WI38 (cell line): ENCODE data around the gene SULF2.

ENCODE experiments used
- H3K4me3 ChIP-seq: 2 replicates; pipeline ENCODE4 v1.5.1; 2011; ENCODE audit warnings: low read depth, mild to moderate bottlenecking, control low read depth, low read length
- TF ChIP-seq, protein P1 (sequence below): IDR thresholded peaks from 2 replicates; pipeline ENCODE4 v1.5.1; 2012; ENCODE audit warnings: low read depth, mild to moderate bottlenecking, control low read depth, low read length

Gene SULF2

DNA sequence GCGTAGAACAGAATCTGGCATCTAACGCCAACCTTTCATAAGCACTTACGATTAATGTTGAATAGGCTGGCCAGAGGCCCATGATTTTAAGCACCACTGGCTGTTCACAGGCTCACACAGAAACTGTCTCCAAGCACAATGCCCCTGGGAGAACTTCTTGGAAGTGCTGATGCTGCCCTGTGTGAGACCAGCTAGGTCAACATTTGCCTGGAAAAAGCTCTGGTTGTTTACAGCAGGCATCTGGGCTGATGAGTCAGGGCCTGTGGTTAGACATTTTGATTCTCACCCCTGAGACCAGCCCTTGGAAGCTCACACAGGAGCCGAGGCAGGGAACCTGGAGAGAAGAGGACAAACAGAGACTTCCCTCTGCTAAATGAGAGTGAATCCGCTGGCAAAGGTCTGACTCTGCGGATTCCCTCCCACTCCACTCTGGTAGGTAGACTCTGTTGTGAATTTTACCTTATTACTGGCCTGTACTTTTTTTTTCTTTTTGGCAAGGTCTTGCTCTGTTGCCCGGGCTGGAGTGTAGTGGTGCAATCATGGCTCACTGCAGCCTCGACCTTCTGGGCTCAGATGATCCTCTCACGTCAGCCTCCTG lies 6.8 kb upstream of the SULF2 start:
- TF ChIP-seq, protein P1, sequence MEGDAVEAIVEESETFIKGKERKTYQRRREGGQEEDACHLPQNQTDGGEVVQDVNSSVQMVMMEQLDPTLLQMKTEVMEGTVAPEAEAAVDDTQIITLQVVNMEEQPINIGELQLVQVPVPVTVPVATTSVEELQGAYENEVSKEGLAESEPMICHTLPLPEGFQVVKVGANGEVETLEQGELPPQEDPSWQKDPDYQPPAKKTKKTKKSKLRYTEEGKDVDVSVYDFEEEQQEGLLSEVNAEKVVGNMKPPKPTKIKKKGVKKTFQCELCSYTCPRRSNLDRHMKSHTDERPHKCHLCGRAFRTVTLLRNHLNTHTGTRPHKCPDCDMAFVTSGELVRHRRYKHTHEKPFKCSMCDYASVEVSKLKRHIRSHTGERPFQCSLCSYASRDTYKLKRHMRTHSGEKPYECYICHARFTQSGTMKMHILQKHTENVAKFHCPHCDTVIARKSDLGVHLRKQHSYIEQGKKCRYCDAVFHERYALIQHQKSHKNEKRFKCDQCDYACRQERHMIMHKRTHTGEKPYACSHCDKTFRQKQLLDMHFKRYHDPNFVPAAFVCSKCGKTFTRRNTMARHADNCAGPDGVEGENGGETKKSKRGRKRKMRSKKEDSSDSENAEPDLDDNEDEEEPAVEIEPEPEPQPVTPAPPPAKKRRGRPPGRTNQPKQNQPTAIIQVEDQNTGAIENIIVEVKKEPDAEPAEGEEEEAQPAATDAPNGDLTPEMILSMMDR = no peak
- H3K4me3 ChIP-seq = no peak overlapping the region

DNA sequence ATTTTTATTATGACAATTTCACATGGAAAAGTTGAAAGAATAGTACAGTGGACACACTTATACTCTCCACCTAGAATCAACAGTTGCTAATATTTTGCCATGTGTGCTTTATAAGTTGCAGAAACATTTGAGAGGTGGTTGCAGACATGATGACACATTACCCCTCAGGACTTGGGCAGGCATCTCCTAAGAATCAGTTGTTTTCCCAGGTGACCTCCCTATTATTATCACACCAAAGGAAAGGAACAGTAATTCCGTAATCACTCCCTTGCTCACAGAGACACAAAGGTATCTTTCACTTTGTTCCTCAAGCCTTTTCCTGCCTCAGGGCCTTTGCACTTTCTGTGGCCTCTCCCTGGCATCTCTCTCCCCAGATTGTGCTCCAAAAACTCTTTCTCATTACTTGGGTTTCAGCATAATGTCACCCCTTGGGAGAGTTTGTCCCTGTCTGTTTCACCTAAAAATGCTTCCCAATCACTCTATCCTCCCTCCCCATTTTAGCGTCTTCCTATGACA lies 5.9 kb upstream of the SULF2 start:
- H3K4me3 ChIP-seq = no peak overlapping the region
- TF ChIP-seq, protein P1 = no peak

DNA sequence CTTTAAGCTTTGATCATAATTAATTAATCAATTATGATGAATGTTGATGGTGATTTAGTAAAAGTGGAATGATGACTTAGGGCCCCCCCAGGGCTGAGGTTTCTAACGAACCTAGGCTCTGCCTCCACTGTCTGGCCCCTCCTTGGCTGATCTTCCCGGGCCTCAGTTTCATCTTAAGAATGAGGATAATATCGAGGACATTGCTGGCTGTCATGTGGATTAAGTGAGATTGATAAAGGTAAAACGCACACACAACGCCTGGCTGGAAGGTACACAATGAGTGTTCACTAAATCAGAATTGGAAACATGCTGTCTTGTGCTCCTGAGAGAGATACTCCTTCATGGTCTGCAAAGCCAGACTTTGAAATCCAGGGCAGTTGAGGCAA lies 5.3 kb upstream of the SULF2 start:
- TF ChIP-seq, protein P1 = no peak
- no peak overlapping the region for H3K4me3 ChIP-seq

DNA sequence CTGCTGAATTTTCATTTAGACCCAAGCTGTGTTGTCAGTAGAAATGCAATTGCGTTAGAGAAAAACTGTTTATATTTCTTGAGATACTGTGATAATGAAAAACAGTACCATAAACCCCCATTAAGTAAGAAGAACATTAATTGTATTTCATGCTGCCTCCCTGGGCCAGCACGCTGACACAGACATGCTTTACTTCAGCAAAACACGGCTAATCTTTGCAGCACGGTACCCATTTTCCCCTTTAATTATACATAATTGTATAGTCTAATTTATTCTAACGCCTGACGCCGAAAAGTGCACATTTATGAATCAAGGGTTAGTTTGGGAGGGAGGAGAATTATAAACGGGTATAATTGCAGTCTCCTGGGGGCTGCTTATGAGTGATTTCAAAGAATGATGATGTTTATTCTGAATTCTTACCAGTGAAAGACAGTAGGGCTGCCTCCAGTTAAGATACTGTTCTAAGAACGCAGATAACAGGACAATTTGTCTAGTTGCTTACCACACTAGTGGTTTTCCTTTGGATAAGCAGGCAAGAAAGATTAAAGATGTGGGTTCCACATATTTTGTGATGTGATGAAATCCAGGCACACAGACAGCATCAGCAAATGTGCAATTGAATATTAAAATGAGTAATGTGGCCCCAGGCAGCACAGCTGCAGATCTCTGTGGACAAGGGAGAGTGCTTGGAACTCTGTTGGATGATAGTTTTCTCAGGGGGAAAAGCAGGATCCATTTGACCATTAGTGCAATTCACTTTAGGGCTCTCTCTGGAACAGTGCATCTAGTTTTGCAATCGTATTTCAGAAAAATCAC lies 4.7 kb upstream of the SULF2 start:
- TF ChIP-seq, protein P1 = no peak
- H3K4me3 ChIP-seq = no peak overlapping the region

DNA sequence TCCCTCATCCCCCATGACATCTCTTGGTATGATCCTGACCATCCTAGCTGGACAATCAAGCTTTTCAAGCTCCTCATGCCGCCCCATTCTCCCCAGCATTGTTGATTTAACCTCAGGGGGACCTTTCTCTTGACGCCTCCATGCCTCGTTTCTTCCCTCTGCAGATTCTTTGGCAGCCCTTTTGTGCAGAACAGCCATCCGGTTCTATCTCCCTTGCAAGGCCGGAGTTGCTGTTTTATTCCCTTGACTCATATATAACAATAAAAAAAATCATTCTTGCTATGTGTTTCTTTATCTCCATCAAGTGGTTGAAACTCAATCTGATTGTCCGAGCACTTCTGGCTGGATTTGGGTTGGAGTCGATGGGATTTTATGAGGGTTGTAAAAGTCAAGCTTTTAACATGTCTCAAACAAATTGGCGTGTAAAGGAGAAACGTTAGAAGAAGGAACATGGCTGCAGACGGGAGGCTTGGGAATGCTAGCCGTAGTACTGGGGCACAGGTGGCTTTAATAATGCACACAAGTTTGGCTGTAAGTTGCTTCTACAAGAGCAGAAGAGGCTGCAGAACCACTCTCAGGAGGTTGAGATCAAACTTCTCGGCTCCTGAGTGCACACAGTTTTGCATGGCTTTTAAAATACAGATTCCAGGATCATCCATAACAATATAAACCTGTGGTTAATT lies 3.9 kb upstream of the SULF2 start:
- no peak overlapping the region for H3K4me3 ChIP-seq
- TF ChIP-seq, protein P1 = no peak

DNA sequence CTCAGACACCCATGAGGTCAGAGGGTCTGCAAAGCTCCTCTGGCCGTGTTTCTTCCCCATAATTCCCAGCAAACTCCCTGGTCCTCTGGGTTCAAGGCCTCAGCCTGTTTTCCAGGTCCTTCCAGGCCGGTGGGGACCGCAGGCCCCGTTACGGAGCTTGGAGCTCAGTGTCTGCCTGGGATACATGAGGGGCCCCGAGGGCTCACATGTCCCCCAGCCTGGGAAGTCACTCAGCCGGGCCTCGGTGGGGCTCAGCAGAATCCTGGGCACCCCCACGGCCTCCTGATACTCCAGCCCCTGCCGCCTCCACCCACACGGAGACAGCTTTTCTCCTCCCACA lies 3.4 kb upstream of the SULF2 start:
- TF ChIP-seq, protein P1 = no peak
- no peak overlapping the region for H3K4me3 ChIP-seq

DNA sequence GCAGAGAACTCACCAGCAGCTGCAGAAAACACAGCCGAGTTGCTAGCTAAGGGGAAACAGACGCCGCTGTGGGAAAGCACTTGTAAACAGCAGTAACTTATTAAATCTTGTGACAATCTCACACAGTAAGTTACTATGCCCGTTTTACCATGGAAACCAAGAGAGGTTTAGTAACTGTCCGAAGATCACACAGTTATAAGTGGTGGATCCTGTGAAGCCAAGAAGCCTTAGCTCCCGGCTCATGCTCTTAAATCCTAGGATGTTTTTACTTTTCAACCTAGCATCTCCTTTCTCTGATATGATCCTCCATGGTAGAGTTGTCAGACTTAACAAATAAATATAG lies 1.5 kb upstream of the SULF2 start:
- no peak overlapping the region for H3K4me3 ChIP-seq
- TF ChIP-seq, protein P1 = no peak
